NCI-H1092 (cell line): ENCODE results near the gene NRDE2.

ENCODE experiments used
- DNase-seq: peaks from one replicate; lab custom pipeline; 2025; lab: John Stamatoyannopoulos, UW

Gene NRDE2, protein sequence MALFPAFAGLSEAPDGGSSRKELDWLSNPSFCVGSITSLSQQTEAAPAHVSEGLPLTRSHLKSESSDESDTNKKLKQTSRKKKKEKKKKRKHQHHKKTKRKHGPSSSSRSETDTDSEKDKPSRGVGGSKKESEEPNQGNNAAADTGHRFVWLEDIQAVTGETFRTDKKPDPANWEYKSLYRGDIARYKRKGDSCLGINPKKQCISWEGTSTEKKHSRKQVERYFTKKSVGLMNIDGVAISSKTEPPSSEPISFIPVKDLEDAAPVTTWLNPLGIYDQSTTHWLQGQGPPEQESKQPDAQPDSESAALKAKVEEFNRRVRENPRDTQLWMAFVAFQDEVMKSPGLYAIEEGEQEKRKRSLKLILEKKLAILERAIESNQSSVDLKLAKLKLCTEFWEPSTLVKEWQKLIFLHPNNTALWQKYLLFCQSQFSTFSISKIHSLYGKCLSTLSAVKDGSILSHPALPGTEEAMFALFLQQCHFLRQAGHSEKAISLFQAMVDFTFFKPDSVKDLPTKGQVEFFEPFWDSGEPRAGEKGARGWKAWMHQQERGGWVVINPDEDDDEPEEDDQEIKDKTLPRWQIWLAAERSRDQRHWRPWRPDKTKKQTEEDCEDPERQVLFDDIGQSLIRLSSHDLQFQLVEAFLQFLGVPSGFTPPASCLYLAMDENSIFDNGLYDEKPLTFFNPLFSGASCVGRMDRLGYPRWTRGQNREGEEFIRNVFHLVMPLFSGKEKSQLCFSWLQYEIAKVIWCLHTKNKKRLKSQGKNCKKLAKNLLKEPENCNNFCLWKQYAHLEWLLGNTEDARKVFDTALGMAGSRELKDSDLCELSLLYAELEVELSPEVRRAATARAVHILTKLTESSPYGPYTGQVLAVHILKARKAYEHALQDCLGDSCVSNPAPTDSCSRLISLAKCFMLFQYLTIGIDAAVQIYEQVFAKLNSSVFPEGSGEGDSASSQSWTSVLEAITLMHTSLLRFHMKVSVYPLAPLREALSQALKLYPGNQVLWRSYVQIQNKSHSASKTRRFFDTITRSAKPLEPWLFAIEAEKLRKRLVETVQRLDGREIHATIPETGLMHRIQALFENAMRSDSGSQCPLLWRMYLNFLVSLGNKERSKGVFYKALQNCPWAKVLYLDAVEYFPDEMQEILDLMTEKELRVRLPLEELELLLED

DNA sequence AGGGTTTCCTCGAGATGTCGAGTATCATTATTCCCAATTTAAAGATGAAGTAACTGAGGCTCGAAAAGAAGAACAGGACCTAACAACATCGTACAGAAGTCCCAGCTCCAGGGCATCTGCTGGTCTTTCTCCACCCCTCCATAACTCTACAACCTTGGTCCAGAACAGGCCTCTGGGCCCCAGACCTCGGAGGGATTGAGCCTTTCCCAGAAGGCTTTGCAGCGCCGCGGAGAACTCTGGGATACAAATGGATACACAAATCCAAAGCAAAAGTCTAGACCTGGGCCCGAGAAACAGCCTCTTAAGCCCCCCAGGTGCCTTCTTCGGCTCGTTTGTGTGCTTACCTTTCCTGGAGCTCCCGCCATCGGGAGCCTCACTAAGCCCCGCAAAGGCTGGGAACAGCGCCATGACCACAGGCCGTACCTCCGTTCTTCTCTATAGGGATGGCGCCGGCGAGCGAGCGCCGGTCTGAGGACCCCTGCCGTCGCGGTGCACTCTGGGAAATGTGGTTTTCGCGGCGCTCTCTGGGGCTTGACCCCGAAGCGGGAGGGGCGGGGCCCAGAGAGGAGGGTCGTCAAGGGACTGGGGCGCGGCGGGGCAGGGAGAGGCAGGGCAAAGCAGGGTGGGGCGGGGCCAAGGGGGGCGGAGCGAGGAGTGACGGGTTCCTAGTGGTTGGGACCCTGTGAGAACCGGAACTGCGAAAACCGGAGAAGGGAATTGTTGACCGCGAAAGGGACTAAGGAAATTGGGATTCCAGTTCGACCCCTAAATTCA lies at the start of gene NRDE2:
NRDE2 (minus strand) TSS at position 445 of the 774 bp plus-strand sequence; CDS start at position 408, 37 bp downstream.
- DNase-seq, result peak; percentile 98

DNA sequence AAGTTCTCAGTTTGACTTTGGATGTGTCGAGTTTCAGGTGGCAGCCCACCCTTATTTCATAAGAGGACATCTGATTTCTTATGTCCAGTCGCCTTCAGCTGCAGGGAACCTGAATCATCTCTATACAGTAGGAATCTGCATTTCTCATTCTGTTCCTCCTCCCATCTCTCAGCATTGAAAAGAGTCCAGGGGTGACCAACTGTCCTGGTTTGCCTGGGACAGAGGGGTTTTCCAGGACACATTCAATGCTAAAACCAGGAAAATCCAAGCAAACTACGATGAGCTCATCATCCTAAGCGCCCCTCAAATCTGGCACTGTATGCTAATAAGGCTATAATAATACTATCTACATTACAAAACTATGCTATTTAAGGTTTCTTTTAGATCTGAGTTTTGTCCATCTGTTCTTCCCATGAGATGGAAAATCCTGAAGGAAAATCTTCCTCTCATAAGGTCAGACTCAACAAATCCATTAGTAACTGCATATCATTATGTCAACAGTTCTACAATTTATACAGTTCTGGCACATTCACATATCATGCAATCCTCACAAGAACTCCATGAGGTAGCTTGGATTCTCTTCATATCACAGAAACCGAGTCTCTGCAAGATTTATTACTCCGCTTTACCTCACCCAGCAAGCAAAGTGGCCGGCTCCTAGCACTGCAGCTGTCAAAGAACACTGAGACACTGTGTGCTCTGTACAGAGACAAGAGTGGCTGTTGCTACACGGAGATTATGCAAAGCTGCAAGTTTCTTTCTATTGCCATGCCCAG lies 49.5 kb upstream of the NRDE2 start:
- peak; percentile 53 for DNase-seq

DNA sequence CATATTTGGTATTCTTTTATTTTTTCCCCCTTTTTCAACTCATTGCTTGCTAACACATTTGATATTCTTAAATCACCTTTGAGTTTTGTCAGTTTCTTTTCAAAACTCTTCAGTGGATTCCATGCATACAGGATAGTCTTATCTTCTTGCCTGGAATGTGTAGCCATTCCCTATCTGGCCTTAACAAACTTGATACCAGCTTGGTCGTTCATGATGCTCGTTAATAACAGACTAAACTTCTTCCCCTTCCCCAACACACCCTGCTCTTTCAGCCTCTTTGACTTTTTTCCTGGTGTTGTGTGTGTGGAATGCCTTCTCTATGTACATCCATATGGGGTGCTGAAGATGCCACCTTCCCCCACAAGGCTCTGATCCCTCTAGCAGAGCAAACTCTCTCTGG lies 47.4 kb upstream of the NRDE2 start:
- DNase-seq, result no peak

DNA sequence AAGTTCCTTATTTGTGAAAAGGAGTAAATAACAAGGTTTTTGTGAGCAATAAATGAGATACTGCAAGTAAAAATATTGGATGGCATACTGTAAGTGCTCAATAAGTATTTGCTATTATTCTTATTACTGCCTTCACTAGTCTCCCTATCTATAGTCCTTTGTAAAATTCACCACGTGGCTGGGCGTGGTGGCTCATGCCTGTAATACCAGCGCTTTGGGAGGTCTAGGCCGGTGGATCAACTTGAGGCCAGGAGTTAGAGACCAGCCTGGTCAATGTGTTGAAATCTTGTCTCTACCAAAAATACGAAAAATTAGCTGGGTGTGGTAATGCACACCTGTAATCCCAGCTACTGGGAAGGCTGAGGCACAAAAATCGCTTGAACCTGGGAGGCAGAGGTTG lies 46.5 kb upstream of the NRDE2 start:
- DNase-seq, result no peak

DNA sequence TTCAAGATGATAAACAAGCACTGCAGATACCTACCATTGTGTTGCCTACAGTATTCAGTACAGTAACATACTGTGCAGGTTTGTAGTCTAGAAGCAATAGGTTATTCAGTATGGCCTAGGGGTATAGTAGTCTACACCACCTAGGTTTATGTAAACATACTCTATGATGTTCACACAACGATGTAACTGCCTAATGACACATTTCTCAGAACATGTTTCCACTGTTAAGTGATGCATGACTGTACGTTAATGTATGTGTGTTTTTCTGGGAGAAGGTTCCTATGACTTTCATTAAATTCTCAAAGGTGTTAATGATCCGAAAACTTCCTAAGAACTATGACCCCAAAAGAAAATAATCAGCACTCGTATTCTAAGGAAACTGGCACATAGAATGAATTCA lies 44.2 kb upstream of the NRDE2 start:
- DNase-seq, result no peak

DNA sequence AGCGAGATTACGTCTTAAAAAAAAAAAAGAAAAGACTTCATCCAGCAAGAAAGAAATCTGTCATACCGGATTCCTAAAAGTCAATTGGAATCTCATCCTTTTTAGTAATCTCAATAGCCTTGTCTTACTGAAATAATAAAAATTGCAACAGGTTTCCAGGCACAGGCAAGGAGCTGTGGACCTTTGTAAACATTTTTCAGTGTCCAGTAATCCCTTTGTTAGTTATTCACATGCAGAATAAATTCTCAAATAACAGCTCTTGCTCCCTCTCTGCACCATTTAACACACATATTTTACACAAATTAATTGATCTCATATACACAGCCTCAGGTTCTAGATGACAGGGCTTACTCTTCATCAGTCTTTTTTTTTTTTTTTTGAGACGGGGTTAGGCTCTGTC lies 43.1 kb upstream of the NRDE2 start:
- no peak for DNase-seq

DNA sequence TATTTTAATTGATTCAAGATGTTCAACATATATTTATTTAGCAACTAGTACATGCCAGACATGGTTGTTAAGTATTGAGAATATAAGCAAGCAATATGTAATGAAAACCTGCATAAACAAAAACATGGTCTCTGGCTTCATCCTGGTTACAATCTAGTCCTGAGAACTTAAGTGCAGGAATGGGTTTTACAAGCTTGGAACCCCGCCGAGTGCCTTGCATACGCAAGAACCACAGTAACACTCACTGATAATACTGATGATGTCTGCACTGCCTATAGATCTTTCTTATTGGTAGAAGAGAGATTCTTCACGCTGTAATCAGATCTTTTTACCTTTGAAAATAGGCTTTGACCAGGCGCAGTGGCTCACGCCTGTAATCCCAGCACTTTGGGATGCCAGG lies 42.1 kb upstream of the NRDE2 start:
- no peak for DNase-seq

DNA sequence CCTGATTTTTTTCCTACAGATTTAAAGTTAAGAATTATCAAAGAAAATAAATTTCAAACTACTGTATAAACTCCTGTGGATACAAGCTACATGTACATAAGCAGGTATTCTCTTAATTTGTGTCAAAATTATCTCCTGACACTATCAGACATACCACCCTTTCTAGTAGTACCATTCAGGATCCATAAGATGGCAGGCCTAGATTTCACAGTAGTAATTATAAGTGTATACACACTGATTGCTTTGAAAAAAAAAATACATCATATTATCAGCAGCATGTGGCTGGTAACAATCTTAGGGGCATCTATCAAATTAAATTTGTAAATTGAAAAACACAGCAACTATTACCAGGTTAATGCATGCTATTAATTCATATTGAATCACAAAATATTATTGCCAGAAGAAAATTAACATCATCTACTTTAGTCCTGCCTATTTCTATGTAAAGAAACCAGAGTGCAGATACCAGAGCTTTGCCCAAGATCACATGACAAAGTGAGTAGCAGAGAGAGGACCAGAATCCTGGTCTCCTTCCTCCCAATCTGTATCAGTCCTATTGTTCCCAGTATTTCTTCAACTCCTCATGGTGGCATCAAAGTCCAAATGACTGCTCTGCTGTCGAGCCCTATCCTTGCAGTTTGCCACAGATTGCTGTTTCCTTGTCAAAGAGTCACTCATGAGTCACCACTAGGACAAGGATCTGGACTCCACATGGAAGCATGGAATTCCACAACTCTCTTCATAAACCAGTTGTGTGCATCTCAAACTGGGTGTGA lies 37.4 kb upstream of the NRDE2 start:
- no peak for DNase-seq

DNA sequence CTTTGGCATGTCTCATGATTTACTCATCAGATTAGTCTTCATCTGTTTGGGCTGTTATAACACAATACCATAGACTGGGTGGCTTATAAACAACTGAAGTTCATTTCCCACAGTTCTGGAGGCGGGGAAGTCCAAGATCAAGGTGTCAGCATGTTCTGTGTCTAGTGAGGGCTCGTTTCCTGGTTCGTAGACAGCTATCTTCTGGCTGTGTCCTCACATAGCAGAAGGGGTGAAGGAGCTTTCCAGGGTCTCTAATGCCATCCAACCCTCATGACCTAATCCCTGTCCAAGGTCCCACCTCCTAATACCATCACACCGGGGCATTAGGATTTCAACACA lies 30.8 kb upstream of the NRDE2 start:
- DNase-seq, result no peak

DNA sequence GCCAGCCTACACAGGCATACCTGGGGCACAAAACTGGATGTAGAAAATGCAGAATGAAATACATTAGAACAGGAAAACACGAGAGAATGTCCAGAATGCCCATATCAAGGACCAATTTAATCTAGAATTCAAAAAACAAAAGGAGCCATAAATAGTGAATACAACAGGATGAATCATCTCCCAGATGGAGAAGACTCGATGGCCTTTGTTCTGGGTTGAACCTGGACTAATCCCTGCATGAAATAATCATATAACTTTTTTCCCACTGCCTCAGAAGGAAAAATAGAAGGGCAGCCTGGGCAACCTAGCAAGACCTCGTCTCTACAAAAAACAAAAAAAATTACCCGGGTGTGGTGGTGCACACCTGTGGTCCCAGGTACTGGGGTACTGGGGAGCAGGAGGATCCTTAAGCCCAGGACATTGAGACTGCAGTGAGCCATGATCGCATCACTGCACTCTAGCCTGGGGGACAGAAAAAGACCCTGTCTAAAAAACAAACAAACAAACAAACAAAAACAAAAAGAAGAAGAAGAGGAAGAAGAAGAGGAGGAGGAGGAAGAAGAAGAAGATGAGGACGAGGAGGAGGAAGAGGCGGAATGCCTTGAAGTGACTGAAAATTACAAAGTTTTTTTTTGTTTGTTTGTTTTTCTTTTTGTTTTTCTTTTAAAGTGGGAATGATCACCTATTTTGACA lies 30.3 kb upstream of the NRDE2 start:
- no peak for DNase-seq

DNA sequence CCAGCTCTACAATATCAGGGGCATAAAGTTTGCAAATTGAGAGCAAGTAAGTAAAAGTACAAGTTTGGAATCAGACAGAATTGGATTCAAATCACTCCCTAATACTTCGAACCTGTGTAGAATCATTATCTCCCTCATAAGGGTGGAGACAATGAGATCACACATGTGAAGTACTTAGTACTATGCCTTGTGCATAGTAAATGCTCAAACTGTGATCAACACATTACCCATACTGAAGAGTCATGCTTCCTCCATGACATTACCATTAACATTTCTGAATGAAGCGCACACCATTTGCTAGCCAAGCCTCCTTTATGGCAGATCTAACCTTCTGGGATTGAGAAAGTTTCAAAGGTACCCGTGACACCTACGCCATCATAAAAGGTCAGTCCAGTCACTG lies 26.6 kb upstream of the NRDE2 start:
- DNase-seq, result no peak

DNA sequence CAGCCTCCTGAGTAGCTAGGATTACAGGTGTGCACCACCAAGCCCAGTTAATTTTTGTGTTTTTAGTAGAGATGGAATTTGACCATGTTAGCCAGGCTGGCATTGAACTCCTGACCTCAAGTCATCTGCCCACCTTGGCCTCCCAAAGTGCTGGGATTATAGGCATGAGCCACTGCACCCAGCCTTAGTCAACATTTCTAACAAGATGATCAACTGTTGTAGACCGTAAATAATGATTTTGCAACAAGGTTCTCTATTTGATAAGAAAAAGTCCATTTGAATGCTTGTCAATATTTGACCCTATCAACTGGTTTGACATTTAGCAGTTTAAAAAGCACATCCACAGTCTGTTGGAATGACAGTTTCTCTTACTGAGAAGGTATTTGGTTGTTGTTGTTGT lies 25.2 kb upstream of the NRDE2 start:
- DNase-seq, result no peak

DNA sequence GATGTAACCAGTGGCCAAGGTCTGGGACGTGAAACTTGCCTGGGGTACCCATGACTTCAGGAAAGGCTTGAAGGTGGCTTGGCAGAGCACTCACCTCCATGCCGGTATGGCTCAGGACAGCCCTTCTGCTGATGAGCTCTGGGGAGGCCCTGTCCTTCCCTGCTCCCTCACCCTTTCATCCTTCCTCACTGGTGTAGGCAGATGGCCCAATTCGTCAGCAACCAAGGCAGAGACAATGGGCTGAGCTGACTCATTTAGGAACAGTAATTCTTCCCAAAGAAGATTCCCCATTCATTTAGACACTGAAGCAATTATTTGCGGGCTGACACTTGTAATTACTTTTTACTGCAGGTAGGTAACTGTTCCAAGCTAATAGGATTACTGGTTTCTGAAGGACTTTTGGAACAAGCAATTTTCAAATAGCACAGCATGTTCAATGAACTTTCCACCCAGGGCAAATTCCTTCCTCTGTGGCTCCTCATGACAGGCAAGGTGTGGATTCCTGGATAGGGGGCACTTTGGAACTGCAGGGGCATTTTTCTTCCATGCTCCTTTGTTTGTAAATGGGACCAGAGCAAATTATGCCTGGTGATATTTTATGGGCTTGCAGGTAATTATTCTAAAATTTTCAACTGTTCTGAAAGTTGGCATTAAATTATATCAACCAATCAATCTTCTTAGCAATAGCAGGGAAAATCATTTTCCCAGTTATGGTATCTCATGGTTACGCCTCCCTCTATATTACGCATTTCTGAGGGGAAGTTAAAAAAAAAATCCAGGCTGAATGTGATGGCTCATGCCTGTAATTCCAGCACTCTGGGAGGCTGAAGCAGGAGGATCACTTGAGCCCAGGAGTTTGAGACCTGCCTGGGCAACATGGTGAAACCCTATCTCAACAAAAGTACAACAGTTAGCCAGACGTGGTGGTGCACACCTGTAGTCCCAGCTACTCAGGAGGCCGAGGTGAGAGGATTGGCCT lies 24.1 kb upstream of the NRDE2 start:
- no peak for DNase-seq

DNA sequence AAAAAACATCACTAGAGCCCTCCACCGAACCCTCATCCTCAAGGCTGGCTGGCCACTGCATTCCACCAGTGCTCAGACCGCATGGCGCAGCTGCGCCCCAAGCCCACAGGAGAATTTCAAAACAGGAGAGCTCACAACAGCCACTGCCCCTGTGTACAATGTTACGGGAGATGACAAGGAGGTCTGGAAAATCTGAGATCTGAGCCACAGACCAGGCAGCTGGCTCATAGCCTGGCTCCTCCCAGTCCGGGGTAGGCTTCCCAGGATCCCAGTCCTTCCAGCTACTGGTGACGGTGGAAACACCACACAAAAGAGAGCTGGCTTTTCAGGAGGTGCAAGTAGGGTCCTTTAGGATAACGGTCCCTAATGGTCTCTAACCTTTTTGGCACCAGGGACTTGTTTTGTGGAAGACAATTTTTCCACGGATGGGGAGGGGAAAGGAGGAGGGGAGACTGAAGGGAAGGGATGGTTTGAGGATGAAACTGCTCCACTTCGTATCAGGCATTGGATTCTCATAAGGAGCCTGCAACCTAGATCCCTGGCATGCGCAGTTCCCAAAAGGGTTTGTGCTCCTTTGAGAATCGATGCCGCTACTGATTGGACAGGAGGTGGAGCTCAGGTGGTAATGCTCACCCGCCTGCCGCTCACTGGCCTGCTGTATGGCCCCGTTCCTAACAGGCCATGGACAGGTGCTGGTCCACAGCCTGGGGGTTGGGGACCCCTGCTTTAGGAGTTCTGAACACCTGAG lies 23.0 kb upstream of the NRDE2 start:
- no peak for DNase-seq

DNA sequence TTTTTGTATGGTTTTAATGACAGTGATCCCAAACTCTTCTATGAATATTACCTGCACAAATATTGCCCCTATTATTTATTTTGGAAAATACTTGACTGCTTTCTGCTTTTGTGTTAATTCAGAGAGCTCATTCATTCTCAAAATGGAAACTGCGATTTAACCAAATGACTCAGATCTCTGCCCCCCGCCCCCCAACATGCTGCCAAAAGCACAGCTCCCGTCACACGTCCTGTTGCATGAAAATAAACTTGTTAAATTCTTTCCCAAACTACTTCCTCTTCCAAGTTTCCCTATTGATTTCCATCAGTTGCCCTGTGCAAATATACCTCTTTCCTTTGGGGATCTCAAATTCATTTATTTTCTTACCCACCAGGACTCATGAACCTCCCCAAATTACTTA lies 18.0 kb upstream of the NRDE2 start:
- no peak for DNase-seq

DNA sequence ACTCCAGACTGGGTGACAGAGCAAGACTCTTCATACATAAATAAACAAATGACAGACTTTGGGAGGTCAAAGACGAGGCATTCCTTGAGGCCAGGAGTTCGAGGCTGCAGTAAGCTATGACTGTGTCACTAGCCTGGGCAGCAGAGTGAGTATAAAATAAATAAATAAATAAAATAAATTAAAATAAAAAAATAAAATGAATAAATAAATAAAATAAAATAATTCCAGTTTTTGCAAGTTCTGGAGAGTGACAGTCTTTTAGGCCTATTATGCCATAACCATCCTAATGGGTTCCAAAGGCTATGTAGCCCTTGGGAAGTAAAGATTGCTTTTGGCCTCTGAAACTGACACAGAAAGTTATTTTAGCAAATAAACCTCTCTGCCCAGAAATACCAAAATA lies 16.5 kb upstream of the NRDE2 start:
- no peak for DNase-seq

DNA sequence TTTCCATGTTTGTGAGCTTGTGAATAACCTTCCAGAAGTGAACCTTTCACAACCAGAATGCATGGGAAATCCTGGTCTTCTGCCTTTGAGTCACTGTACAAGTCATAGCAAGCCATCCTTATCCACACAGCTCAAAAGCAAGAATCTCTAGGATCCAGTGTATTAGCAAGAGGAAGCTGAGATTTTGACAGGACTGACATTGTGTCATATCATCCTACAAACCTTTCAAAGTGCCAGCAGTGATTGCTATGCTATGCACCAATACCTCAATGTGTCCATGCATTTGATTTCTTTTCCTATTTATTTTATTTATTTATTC lies 13.5 kb upstream of the NRDE2 start:
- DNase-seq, result no peak
